GM19193 (cell line): ENCODE results near the gene SLC25A36.

Source experiments
- POLR2A ChIP-seq: IDR thresholded peaks from 4 replicates; pipeline ENCODE4 v1.6.1; 2011; ENCODE audit not compliant: insufficient read depth, insufficient read length; ENCODE audit errors: extremely low read depth

The SLC25A36 gene

DNA sequence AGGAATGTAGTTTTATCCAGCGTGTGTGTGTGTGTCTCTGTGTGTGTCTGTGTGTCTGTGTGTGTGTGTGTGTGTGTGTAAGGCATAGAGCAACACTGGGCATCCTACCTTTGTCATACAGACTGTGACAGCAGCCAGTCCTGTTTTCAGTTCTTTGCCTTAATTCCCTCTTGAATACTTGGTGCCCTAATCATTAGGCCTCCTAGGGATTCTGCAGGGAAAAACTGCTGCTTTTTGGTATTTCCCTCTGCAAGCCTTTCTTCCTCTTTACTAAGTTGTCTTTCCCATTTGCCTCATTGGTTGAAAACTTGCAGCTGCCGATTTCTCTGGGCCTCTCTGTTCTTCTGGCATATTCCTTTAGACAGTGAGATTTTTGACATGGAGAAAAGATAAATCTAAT, 9.2 kb downstream of the SLC25A36 start:
- TF ChIP-seq POLR2A: no peak

DNA sequence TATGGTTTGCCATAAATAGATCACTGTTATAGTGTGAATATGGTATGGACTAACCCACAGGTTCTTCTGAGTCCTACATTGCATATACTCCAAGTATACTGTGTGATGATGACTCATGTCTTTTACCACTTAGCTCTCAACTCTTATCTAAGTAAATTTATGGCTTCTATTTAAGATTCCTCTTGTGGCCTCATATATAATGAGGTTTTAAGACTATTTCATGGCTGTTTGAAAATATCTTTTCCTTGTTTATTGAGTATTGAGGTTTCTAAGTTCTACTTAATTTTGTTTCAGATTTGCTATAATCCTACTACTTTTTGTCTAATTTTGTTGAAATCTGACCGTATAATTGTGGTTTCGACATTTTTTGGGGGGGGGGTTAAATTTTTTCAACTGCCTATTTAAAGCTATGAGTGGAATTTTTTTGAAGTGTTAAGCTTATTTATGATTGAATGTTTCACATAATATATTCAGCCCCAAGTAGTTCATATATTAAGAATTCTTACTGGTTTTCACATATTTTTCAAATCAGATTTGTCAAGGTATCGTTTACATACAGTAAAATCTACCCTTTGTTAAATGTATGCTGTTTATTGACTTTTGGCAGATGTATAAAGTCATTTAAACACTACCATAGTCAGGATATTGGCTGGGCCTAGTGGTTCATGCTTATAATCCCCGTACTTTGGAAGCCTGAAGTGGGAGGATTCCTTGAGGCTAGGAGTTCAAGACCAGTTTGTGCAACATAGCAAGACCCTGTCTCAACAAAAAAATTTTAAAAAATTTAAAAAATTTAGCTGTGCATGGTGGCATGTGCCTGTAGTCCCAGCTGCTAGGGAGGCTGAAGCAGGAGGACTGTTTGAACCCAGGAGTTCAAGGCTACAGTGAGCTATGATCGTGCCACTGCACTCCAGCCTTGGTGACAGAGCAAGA, 11.7 kb downstream of the SLC25A36 start:
- no peak for TF ChIP-seq POLR2A

DNA sequence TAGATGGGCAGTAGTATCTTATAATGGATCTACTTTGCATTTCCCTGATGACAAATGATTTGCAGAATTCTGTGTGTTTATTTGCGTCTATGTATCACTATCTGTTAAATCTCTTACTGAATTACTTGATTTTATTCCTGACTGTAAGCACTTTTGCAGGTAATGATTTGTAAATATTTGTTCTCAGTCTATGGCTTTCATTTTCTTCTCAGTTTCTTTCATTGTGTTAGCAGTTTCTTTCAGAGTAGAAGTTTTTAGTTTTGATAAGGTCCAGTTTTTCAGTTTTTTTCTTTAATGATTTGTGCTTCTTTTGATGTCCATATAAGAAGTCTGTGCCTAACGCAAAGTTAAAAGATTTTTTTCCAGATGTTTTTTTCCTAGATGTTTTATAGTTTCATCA, 12.9 kb downstream of the SLC25A36 start:
- no peak for TF ChIP-seq POLR2A

DNA sequence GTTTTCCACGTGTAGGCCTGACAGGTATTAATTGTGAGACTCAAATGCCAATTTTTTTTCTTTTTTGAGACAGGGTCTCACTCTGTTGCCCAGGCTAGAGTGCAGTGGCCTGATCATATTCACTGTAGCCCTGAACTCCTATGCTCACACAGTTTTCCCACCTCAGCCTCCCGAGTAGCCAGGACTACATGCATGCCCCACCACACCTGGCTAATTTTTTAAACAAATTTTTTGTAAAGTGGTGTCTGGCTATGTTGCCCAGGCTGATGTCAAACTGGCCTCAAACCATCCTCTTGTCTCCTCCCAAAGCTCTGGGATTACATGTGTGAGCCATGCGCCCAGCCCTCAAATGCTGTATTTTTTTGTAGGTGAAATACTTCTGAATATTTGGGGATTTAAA, 14.0 kb downstream of the SLC25A36 start:
- no peak for TF ChIP-seq POLR2A

DNA sequence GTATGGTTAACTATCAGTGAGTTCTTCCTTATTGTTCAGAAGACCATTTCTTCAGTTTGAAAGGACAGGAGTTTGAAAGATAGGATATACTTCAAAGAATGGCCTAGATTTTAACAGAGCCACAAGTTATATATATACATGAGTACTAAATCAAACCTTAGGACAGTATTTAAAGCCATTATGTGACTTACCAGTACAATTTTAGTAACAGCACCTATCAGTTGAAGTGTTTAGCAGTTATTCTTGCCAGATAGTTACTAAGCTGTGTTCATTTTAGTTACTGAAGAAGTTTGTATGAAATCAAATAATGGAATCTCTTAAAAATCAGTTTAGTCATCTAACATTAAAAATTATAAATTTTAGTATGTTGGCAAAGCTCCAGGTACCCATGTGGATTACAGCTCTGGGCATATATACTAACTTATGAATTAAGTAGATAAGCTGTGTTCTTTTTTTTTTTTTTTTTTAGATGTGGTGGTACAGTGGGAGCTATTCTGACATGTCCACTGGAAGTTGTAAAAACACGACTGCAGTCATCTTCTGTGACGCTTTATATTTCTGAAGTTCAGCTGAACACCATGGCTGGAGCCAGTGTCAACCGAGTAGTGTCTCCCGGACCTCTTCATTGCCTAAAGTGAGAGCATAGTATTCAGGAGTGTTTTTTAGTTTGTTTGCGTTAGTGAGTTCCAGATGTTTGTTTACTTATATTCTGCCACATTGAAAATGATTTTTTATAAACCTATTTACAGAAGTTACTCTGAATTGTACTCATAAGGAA, 14.6 kb downstream of the SLC25A36 start:
- no peak for TF ChIP-seq POLR2A

DNA sequence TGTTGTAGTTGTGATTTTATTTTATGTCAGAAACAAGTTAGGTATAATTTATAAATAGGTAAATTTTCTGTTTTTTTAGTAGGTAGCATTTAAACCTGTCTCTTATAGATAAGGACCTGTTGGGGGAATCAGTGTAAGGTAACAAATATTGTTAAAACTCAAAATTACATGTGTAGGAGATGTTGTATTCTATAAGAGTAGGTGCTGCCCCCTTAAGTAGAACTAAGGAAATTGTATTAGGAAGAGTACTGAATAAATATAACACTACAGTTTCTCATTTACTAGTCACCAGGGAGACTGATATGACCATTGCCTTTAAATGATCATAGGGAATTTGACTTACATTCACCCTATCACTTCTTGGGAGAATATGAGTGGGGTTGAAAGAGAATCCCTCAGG, 31.2 kb downstream of the SLC25A36 start:
- no peak for TF ChIP-seq POLR2A

DNA sequence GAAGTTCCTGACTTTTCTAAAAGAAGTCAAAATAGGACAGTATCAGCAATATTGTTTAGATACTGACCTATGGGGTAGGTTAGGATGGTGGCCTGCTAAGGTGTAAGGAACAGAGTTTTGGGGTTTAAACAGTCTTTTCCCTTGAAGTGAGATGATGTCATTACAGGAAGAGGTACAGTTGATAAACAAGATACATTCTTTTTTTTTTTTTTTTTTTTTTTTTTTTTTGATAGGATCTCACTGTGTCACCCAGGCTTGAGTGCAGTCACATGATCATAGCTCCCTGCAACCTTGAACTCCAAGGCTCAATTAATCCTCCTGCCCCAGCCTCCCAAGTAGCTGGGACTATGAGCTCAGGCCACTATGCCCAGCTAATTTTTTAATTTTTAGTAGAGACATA, 33.3 kb downstream of the SLC25A36 start:
- no peak for TF ChIP-seq POLR2A

DNA sequence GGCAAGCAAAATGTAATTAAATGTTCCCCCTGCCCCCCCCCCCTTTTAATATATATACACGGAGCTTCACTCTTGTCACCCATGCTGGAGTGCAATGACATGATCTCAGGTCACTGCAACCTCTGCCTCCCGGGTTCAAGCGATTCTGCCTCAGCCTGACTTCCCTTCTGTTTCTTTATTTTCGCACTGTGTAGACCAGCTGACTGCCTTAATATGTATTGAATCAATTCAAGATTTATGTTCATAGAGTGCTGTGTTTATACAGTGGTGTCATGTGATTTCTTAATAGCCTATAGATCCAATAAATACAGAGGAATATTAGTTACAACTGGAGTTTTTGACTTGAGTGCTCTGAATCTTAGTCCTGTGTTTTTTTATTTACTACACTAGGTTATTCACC, 39.0 kb downstream of the SLC25A36 start:
- no peak for TF ChIP-seq POLR2A

DNA sequence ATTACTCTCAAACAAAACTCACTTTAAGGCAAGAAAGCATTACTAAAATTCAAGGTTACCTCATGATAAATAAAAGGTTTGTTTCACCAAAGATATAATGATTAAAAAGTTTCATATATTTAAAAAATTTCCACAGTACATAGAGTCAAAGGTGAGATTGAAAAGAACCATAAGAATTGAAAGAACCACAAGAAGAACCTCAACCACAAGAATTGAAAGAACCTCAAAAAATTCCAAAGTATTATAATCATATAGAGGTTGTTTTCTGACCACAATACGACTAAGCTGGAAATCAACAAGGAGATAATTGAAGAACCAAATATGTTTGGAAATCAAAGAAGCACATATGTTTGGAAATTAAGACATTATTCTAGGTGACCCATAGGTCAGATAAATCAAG, 52.7 kb downstream of the SLC25A36 start:
- no peak for TF ChIP-seq POLR2A

DNA sequence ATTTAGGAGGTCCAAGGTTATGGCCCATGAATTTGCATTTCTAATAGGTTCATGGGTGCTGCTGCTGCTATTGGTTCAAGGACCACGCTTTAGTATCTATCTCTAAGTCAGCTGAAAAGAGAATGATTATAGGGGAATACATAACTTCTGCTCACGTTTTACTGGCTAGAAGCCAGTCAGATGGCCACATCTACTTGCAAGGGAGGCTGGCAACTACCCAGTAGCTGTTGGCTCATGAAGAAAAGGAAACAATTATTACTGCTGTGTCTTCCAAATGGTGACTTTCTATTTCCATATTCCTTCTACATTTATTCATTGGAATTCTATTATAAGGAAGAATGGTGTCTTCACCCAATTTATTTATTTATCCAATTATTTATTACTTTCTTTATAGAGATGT, 54.2 kb downstream of the SLC25A36 start:
- TF ChIP-seq POLR2A: no peak

DNA sequence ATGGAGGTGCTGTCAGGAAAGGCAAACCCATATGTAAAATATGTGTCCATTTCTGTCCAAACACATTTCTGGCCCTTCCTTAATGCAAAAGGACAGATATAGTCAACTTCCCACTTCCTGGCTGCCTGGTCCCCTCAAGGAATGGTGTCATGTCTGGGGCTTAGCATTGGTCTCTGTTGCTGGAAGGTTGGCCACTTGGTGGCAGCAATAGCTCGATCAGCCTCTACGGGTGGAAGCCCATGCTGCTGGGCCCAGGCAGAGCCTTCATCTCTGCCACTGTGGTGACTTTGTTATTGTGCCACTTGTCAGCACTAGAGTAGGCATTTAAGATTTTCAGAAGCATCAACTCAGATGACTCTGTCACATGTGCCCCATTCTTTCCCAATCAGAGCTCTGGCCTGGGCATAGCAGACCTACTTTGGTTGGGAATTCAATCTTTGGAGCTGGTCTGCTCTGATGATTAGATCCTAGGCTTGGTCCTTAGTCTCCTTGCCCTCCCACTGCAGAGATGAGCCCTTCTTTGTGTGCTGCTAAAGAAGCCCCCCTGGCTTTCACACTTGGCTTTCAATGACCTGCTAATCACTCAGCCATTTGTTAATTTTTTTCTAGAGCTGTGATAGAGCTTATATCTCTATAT, 58.5 kb downstream of the SLC25A36 start:
- TF ChIP-seq POLR2A: no peak

DNA sequence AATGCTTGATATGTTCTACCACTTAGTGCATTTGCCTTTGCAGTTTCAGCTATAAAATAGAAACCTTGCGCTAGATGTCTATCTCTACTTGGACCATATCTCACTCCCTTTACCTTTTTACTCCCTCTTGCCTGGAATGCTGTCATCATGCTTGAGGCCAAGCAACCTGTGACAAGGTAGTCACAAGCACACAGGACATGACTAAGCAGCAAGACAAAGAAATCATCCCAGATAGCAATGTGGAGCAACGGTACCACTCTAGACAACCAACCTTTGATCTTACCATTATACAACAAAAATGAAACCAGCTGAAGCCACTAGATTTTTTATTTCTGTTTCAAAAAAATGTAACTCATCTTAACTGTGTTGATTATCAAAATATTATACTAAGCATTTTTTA, 59.0 kb downstream of the SLC25A36 start:
- TF ChIP-seq POLR2A: no peak

DNA sequence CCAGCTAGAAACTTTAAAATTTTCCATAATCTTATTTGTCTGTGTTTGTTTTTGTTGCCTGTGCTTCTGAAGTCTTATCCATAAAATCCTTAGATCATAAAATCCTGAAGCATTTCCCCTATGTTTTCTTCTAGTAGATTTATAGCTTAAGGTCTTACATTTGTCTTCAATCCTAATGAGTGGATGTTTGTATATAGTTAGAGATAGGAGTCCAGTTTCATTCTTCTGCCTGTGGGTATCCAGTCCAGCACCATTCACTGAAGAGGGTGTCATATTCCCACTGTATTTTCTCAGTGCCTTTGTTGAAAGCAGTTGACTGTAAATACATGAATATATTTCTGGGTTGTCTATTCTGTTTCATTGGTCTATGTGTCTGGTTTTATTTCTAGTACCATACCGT, 64.7 kb downstream of the SLC25A36 start:
- TF ChIP-seq POLR2A: no peak

DNA sequence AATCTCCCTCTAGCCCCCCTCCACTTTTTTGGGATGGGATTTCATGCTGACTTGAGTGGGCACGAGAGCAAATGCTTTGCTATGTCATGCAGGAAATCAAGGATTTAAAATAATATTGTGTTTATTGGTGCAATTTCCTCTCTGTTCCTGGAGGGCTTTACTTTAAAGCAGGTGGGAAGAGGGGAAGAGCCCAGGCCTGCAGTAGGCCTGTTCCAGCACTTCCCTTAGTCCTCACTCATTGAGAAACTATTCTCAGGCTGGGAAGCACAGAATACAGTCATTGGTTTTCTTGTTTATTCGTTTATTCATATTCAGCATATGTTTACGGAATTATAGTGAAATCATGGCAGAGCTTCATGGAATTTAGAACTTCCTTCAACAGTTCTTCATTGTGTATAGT, 67.9 kb downstream of the SLC25A36 start:
- TF ChIP-seq POLR2A: no peak

DNA sequence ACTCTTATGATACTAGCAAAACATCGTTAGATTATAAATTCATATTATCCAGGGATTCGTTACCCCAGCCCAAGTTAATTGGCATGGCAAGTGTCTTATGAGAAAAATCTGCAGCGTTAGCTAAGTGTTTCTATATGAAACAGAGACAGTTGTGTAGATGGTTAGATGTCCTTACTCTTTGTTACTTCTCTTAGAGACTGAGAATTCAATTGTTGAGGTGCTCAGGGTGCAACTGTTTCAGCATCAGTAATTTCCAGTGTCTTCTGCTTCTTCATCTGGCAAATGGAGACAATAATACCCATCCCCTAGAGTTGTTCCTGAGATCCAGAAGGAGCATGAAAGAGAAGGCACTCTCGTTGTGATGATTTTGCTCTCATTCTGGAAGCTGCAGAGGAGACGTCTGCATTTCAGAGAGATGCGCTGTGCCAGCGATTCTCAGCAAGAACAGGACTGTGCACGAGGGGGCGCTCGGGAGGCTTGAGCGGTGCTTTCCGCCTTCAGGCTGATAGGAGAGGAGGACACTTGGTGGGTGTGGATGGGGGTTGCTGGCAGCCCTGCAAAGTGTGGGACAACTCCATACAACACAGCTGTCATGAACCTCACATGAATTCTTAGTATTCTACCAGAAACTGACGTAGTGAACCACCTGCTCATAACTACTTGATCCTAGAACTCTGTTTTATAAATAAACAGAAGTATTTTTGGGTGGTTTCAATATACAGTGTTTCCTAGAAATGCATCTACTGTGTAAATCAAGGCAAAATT, 69.8 kb downstream of the SLC25A36 start:
- TF ChIP-seq POLR2A: no peak
